ENCODE results near the gene ERCC3. TPM values are rescaled to one million over a fixed set of nuclear protein-coding genes. Genes with fewer than 3 reads are reported as not detected.

ERCC3 gene
- total RNA-seq, 2 donors from 2014 or later, result 56.3 to 66.4 TPM

- H3K4me3 Mint-ChIP-seq, result no peak overlapping the region
These were observed 17.0 kb upstream of the ERCC3 start for GRCh38 chr2:127310980-127311379.

GRCh38 chr2:127309468-127309867 lies 15.5 kb upstream of the ERCC3 start:
- ATAC-seq (replicated peaks in 1 of 2) (no peak), DNase-seq (no peak)
- Mint-ChIP-seq H3K27me3 (ENCODE audit: low read depth) (no peaks in the 10 kb centered on the region), H3K27ac (no peak overlapping the region), H3K4me1 (ENCODE audit: low read depth) (no peaks in the 10 kb centered on the region), H3K36me3 (ENCODE audit: insufficient read depth in 2 of 2) (peaks cover 1 to 12% of the 10 kb centered on the region in 2 donors), H3K9me3 (no peaks in the 10 kb centered on the region), H3K4me3 (no peak overlapping the region)

More at GRCh38 chr2:127310980-127311379, 17.0 kb upstream of the ERCC3 start:
- Mint-ChIP-seq H3K27ac (no peak overlapping the region), H3K27me3 (ENCODE audit: low read depth) (no peaks in the 10 kb centered on the region), H3K9me3 (no peaks in the 10 kb centered on the region), H3K4me1 (ENCODE audit: low read depth) (no peaks in the 10 kb centered on the region), H3K36me3 (ENCODE audit: insufficient read depth in 2 of 2) (peaks cover 1 to 14% of the 10 kb centered on the region in 2 donors)
- DNase-seq (no peak), ATAC-seq (replicated peaks in 1 of 2) (no peak)

GRCh38 chr2:127308586-127309138 lies 14.7 kb upstream of the ERCC3 start:
- Mint-ChIP-seq H3K36me3 (ENCODE audit: insufficient read depth in 2 of 2) (peaks cover 1 to 12% of the 10 kb centered on the region in 2 donors), H3K27me3 (ENCODE audit: low read depth) (no peaks in the 10 kb centered on the region), H3K9me3 (no peaks in the 10 kb centered on the region), H3K4me1 (ENCODE audit: low read depth) (no peaks in the 10 kb centered on the region), H3K4me3 (no peak overlapping the region), H3K27ac (no peak overlapping the region)
- DNase-seq, result no peak
- ATAC-seq (replicated peaks in 1 of 2), result no peak

GRCh38 chr2:127305990-127306585 lies 12.1 kb upstream of the ERCC3 start:
- no peak overlapping the region for H3K4me3 Mint-ChIP-seq
- no peaks in the 10 kb centered on the region for H3K27me3 Mint-ChIP-seq (ENCODE audit: low read depth)
- peaks cover 0 to 10% of the 10 kb centered on the region in 2 donors for H3K36me3 Mint-ChIP-seq (ENCODE audit: insufficient read depth in 2 of 2)
- no peak for ATAC-seq (replicated peaks in 1 of 2)
- H3K4me1 Mint-ChIP-seq (ENCODE audit: low read depth), result no peaks in the 10 kb centered on the region
- DNase-seq, result no peak
- H3K9me3 Mint-ChIP-seq, result no peaks in the 10 kb centered on the region
- H3K27ac Mint-ChIP-seq, result peak overlapping the region; percentile 6

GRCh38 chr2:127302168-127302567 lies 8.2 kb upstream of the ERCC3 start:
- H3K9me3 Mint-ChIP-seq, result no peaks in the 10 kb centered on the region
- H3K36me3 Mint-ChIP-seq (ENCODE audit: insufficient read depth in 2 of 2), result peaks cover 0 to 2% of the 10 kb centered on the region in 2 donors
- DNase-seq, result no peak
- H3K4me3 Mint-ChIP-seq, result no peak overlapping the region
- no peaks in the 10 kb centered on the region for H3K4me1 Mint-ChIP-seq (ENCODE audit: low read depth)
- no peak overlapping the region for H3K27ac Mint-ChIP-seq
- no peak for ATAC-seq (replicated peaks in 1 of 2)
- no peaks in the 10 kb centered on the region for H3K27me3 Mint-ChIP-seq (ENCODE audit: low read depth)

- Mint-ChIP-seq H3K27ac (peak overlapping the region; percentile 100), H3K4me1 (ENCODE audit: low read depth) (peaks cover 36% of the 10 kb centered on the region), H3K4me3 (peak overlapping the region; percentile 100), H3K27me3 (ENCODE audit: low read depth) (no peaks in the 10 kb centered on the region), H3K9me3 (no peaks in the 10 kb centered on the region), H3K36me3 (ENCODE audit: insufficient read depth in 2 of 2) (peaks cover 6 to 22% of the 10 kb centered on the region in 2 donors)
- ATAC-seq (replicated peaks in 1 of 2) (peak; percentile 2 to 25), DNase-seq (peak in 1 of 2 donors; percentile 26)
These were observed 577 bp downstream of the ERCC3 start for GRCh38 chr2:127293386-127293747.

- peaks cover 21 to 55% of the 10 kb centered on the region in 2 donors for H3K36me3 Mint-ChIP-seq (ENCODE audit: insufficient read depth in 2 of 2)
- no peaks in the 10 kb centered on the region for H3K27me3 Mint-ChIP-seq (ENCODE audit: low read depth)
- DNase-seq (no peak), ATAC-seq (replicated peaks in 1 of 2) (no peak)
- no peak overlapping the region for H3K27ac Mint-ChIP-seq
- no peak overlapping the region for H3K4me3 Mint-ChIP-seq
- peaks cover 25% of the 10 kb centered on the region for H3K4me1 Mint-ChIP-seq (ENCODE audit: low read depth)
- H3K9me3 Mint-ChIP-seq, result peaks cover 0 to 5% of the 10 kb centered on the region in 2 donors
These were observed 5.7 kb downstream of the ERCC3 start for GRCh38 chr2:127288274-127288673.

GRCh38 chr2:127283275-127283674 lies 10.7 kb downstream of the ERCC3 start:
- peaks cover 25 to 50% of the 10 kb centered on the region in 2 donors for H3K36me3 Mint-ChIP-seq (ENCODE audit: insufficient read depth in 2 of 2)
- H3K4me3 Mint-ChIP-seq, result no peak overlapping the region
- peaks cover 0 to 5% of the 10 kb centered on the region in 2 donors for H3K9me3 Mint-ChIP-seq
- DNase-seq (no peak), ATAC-seq (replicated peaks in 1 of 2) (no peak)
- H3K27me3 Mint-ChIP-seq (ENCODE audit: low read depth), result no peaks in the 10 kb centered on the region
- no peak overlapping the region for H3K27ac Mint-ChIP-seq
- peaks cover 19% of the 10 kb centered on the region for H3K4me1 Mint-ChIP-seq (ENCODE audit: low read depth)

GRCh38 chr2:127280693-127281092 lies 13.3 kb downstream of the ERCC3 start:
- Mint-ChIP-seq H3K36me3 (ENCODE audit: insufficient read depth in 2 of 2) (peaks cover 15 to 38% of the 10 kb centered on the region in 2 donors), H3K27me3 (ENCODE audit: low read depth) (no peaks in the 10 kb centered on the region)
- no peak for ATAC-seq (replicated peaks in 1 of 2)

GRCh38 chr2:127279781-127280180 lies 14.2 kb downstream of the ERCC3 start:
- DNase-seq (no peak), ATAC-seq (replicated peaks in 1 of 2) (no peak)
- no peak overlapping the region for H3K27ac Mint-ChIP-seq
- no peak overlapping the region for H3K4me3 Mint-ChIP-seq
- peaks cover 27% of the 10 kb centered on the region for H3K4me1 Mint-ChIP-seq (ENCODE audit: low read depth)
- H3K27me3 Mint-ChIP-seq (ENCODE audit: low read depth), result no peaks in the 10 kb centered on the region
- peaks cover 0 to 5% of the 10 kb centered on the region in 2 donors for H3K9me3 Mint-ChIP-seq
- peaks cover 15 to 36% of the 10 kb centered on the region in 2 donors for H3K36me3 Mint-ChIP-seq (ENCODE audit: insufficient read depth in 2 of 2)

More at GRCh38 chr2:127280693-127281092, 13.3 kb downstream of the ERCC3 start:
- Mint-ChIP-seq H3K4me3 (no peak overlapping the region), H3K27ac (no peak overlapping the region), H3K9me3 (peaks cover 0 to 5% of the 10 kb centered on the region in 2 donors), H3K4me1 (ENCODE audit: low read depth) (peaks cover 27% of the 10 kb centered on the region)
- DNase-seq, result no peak

GRCh38 chr2:127278959-127279358 lies 15.0 kb downstream of the ERCC3 start:
- Mint-ChIP-seq H3K36me3 (ENCODE audit: insufficient read depth in 2 of 2) (peaks cover 10 to 29% of the 10 kb centered on the region in 2 donors), H3K27ac (peak overlapping the region; percentile 38), H3K4me1 (ENCODE audit: low read depth) (peaks cover 21% of the 10 kb centered on the region)

GRCh38 chr2:127277028-127277427 lies 16.9 kb downstream of the ERCC3 start:
- Mint-ChIP-seq H3K27ac (no peak overlapping the region), H3K4me1 (ENCODE audit: low read depth) (peaks cover 13% of the 10 kb centered on the region), H3K9me3 (no peaks in the 10 kb centered on the region), H3K4me3 (no peak overlapping the region), H3K27me3 (ENCODE audit: low read depth) (no peaks in the 10 kb centered on the region), H3K36me3 (ENCODE audit: insufficient read depth in 2 of 2) (peaks cover 4 to 27% of the 10 kb centered on the region in 2 donors)
- ATAC-seq (replicated peaks in 1 of 2) (no peak), DNase-seq (no peak)

More at GRCh38 chr2:127278959-127279358, 15.0 kb downstream of the ERCC3 start:
- Mint-ChIP-seq H3K4me3 (no peak overlapping the region), H3K27me3 (ENCODE audit: low read depth) (no peaks in the 10 kb centered on the region), H3K9me3 (peaks cover 0 to 1% of the 10 kb centered on the region in 2 donors)
- ATAC-seq (replicated peaks in 1 of 2) (no peak), DNase-seq (no peak)

GRCh38 chr2:127275789-127276188 lies 18.2 kb downstream of the ERCC3 start:
- Mint-ChIP-seq H3K36me3 (ENCODE audit: insufficient read depth in 2 of 2) (peaks cover 9 to 29% of the 10 kb centered on the region in 2 donors), H3K27me3 (ENCODE audit: low read depth) (no peaks in the 10 kb centered on the region), H3K27ac (no peak overlapping the region), H3K4me3 (no peak overlapping the region), H3K9me3 (no peaks in the 10 kb centered on the region), H3K4me1 (ENCODE audit: low read depth) (peaks cover 8% of the 10 kb centered on the region)
- DNase-seq (no peak), ATAC-seq (replicated peaks in 1 of 2) (no peak)

GRCh38 chr2:127275356-127275755 lies 18.6 kb downstream of the ERCC3 start:
- peaks cover 12 to 33% of the 10 kb centered on the region in 2 donors for H3K36me3 Mint-ChIP-seq (ENCODE audit: insufficient read depth in 2 of 2)
- no peak for DNase-seq
- no peak overlapping the region for H3K27ac Mint-ChIP-seq
- no peak overlapping the region for H3K4me3 Mint-ChIP-seq
- no peaks in the 10 kb centered on the region for H3K27me3 Mint-ChIP-seq (ENCODE audit: low read depth)
- H3K4me1 Mint-ChIP-seq (ENCODE audit: low read depth), result peaks cover 8% of the 10 kb centered on the region
- H3K9me3 Mint-ChIP-seq, result no peaks in the 10 kb centered on the region
- no peak for ATAC-seq (replicated peaks in 1 of 2)
